GM23338 (cell line): ENCODE data around the gene TRAF2. TPM values are rescaled to one million over a fixed set of nuclear protein-coding genes. Genes with fewer than 3 reads are reported as not detected.

Source experiments
- ATAC-seq: fragments of 200-7000 bp; cut with Tn5 transposase; 3 replicates; pipeline ENCODE4 v1.9.1; 2020
- DNase-seq: peaks from one replicate; pipeline ENCODE4 v3.0.0-alpha.2; 2015; ENCODE audit warnings: low spot score
- H2AFZ ChIP-seq: fragments of 200-600 bp; sonication (generic); 2 replicates; pipeline ENCODE4 v1.8.0; 2016; ENCODE audit warnings: antibody characterized with exemption, mild to moderate bottlenecking, moderate library complexity
- H3F3A ChIP-seq: fragments of 200-600 bp; sonication (generic); replicated peaks from 2 replicates; pipeline ENCODE4 v1.8.0; 2017; ENCODE audit warnings: antibody characterized with exemption, mixed run types, low read depth
- H3K27ac ChIP-seq: fragments of 200-600 bp; sonication (generic); 2 replicates; pipeline ENCODE4 v1.6.1; 2016; ENCODE audit warnings: low read depth
- H3K27me3 ChIP-seq: fragments of 200-600 bp; sonication (generic); 2 replicates; pipeline ENCODE4 v1.8.0; 2016; ENCODE audit warnings: mild to moderate bottlenecking, mixed run types, moderate library complexity; ENCODE audit not compliant: insufficient read depth
- H3K36me3 ChIP-seq: fragments of 200-600 bp; sonication (generic); 2 replicates; pipeline ENCODE4 v1.8.0; 2016; ENCODE audit warnings: mild to moderate bottlenecking; ENCODE audit not compliant: insufficient read depth
- H3K4me1 ChIP-seq: fragments of 200-600 bp; sonication (generic); 2 replicates; pipeline ENCODE4 v1.8.0; 2016; ENCODE audit warnings: mild to moderate bottlenecking, moderate library complexity; ENCODE audit not compliant: insufficient read depth
- H3K4me2 ChIP-seq: fragments of 200-600 bp; sonication (generic); 2 replicates; pipeline ENCODE4 v1.7.1; 2017; ENCODE audit warnings: mixed run types
- H3K4me3 ChIP-seq: fragments of 200-600 bp; sonication (generic); 2 replicates; pipeline ENCODE4 v1.6.1; 2016; ENCODE audit warnings: mixed run types
- H3K79me2 ChIP-seq: fragments of 200-600 bp; sonication (generic); replicated peaks from 2 replicates; pipeline ENCODE4 v1.8.0; 2017; ENCODE audit warnings: mild to moderate bottlenecking; ENCODE audit not compliant: insufficient read depth
- H3K9me2 ChIP-seq: fragments of 200-600 bp; sonication (generic); 2 replicates; pipeline ENCODE4 v1.8.0; 2017; ENCODE audit not compliant: insufficient read depth
- H4K20me1 ChIP-seq: fragments of 200-600 bp; sonication (generic); replicated peaks from 2 replicates; pipeline ENCODE4 v1.8.0; 2017; ENCODE audit warnings: mild to moderate bottlenecking; ENCODE audit not compliant: insufficient read depth
- H3K27ac Mint-ChIP-seq: 2 replicates; pipeline ENCODE4 v1.8.0; 2020; ENCODE audit warnings: inconsistent platforms, mild to moderate bottlenecking, moderate library complexity, mixed read lengths
- H3K27me3 Mint-ChIP-seq: 3 replicates; pipeline ENCODE4 v1.8.0; 2022; ENCODE audit warnings: low read depth, mild to moderate bottlenecking, moderate library complexity, mixed read lengths, inconsistent platforms; ENCODE audit not compliant: insufficient read depth, poor library complexity
- H3K36me3 Mint-ChIP-seq: 3 replicates; pipeline ENCODE4 v1.8.0; 2021; ENCODE audit warnings: low read depth, mild to moderate bottlenecking, inconsistent platforms, moderate library complexity, mixed read lengths
- H3K4me1 Mint-ChIP-seq: 3 replicates; pipeline ENCODE4 v1.8.0; 2020; ENCODE audit warnings: mild to moderate bottlenecking, inconsistent platforms, mixed read lengths
- H3K4me3 Mint-ChIP-seq: 3 replicates; pipeline ENCODE4 v1.8.0; 2021; ENCODE audit warnings: moderate library complexity, mild to moderate bottlenecking, inconsistent platforms, mixed read lengths
- H3K9me3 Mint-ChIP-seq: 3 replicates; pipeline ENCODE4 v1.8.0; 2020; ENCODE audit warnings: moderate library complexity, mild to moderate bottlenecking, inconsistent platforms, mixed read lengths
- CREB1 ChIP-seq: fragments of 250-450 bp; sonication (Bioruptor Pico); IDR thresholded peaks from 2 replicates; pipeline ENCODE4 v1.5.0; 2020; ENCODE audit warnings: low read depth, mild to moderate bottlenecking, moderate library complexity
- CTCF ChIP-seq, 2 experiments: fragments of 200-600 bp in 1 of 2; sonication (generic) in 1 of 2; conservative IDR thresholded peaks; 2 replicates each; pipeline versions ENCODE4 v1.5.1 to v1.6.1; 2016 to 2017; ENCODE audit warnings: antibody characterized with exemption in 2 of 2, low read depth in 2 of 2, mild to moderate bottlenecking in 2 of 2, moderate library complexity in 1 of 2
- ETS1 ChIP-seq: IDR thresholded peaks from 2 replicates; pipeline ENCODE4 v1.6.1; 2016; ENCODE audit warnings: antibody characterized with exemption
- EZH2 ChIP-seq: fragments of 200-600 bp; sonication (generic); IDR thresholded peaks from one replicate; pipeline ENCODE4 v1.8.0; 2017; ENCODE audit warnings: antibody characterized with exemption, mild to moderate bottlenecking, low read depth; ENCODE audit not compliant: unreplicated experiment
- EZH2phosphoT487 ChIP-seq: fragments of 200-600 bp; sonication (generic); IDR thresholded peaks from one replicate; pipeline ENCODE4 v1.8.1; 2018; ENCODE audit warnings: antibody characterized with exemption; ENCODE audit not compliant: unreplicated experiment
- JUNB ChIP-seq: IDR thresholded peaks from one replicate; pipeline ENCODE4 v1.6.1; 2016; ENCODE audit warnings: antibody characterized with exemption; ENCODE audit not compliant: unreplicated experiment
- NANOG ChIP-seq: IDR thresholded peaks from 2 replicates; pipeline ENCODE4 v1.6.1; 2016; ENCODE audit warnings: antibody characterized with exemption, borderline replicate concordance
- POLR2AphosphoS5 ChIP-seq: IDR thresholded peaks from 2 replicates; pipeline ENCODE4 v1.6.1; 2016; ENCODE audit warnings: antibody characterized with exemption, low read depth
- STAT1 ChIP-seq: IDR thresholded peaks from one replicate; pipeline ENCODE4 v1.6.1; 2016; ENCODE audit warnings: antibody characterized with exemption; ENCODE audit not compliant: unreplicated experiment
- ZNF114 ChIP-seq: fragments of 250-450 bp; sonication (Bioruptor Pico); IDR thresholded peaks from 2 replicates; pipeline ENCODE4 v1.5.0; 2020; ENCODE audit warnings: mild to moderate bottlenecking, moderate library complexity
- ZNF331 ChIP-seq: fragments of 250-450 bp; sonication (Bioruptor Pico); IDR thresholded peaks from 2 replicates; pipeline ENCODE4 v1.5.0; 2020; ENCODE audit warnings: low read depth, mild to moderate bottlenecking, moderate library complexity
- polyA plus RNA-seq: library from polyadenylated mRNA; unstranded; fragments of >200 nt; fragmentation: Nextera tagmentation; extraction: Ambion mirVana; gene quantifications from 2 replicates; pipeline ENCODE4 v1.2.1, GENCODE V29; 2016
- total RNA-seq: library from RNA; depleted of rRNA; stranded (reverse); fragments of >200 nt; shearing (Covaris generic); gene quantifications from 2 replicates; pipeline ENCODE4 v1.2.3, GENCODE V29; 2014

TRAF2 gene
- total and polyA plus RNA-seq, 2 experiments from 2014 or later, result 25.4 to 39.9 TPM

GRCh38 chr9:136916330-136917184 lies 30.2 kb downstream of the TRAF2 start:
- Histone ChIP-seq H3K27me3 (no peaks in the 10 kb centered on the region), H3K27ac (no peak overlapping the region), H2AFZ (no peak overlapping the region), H3K79me2 (no peaks in the 10 kb centered on the region; the same call in 1 of the 2 replicates), H3K4me1 (no peaks in the 10 kb centered on the region), H4K20me1 (peaks cover 7% of the 10 kb centered on the region; the same call in 1 of the 2 replicates), H3K4me2 (no peak overlapping the region), H3K4me3 (no peak overlapping the region), H3K9me2 (no peaks in the 10 kb centered on the region), H3K36me3 (peaks cover 5% of the 10 kb centered on the region), H3F3A (no peaks in the 10 kb centered on the region)
- Mint-ChIP-seq H3K27me3 (peaks cover 12% of the 10 kb centered on the region), H3K4me3 (no peak overlapping the region), H3K27ac (no peak overlapping the region), H3K4me1 (no peaks in the 10 kb centered on the region), H3K9me3 (no peaks in the 10 kb centered on the region), H3K36me3 (peaks cover 49% of the 10 kb centered on the region)
- no peak for TF ChIP-seq ZNF114 (CRISPR knock-in tag)
- no peak for TF ChIP-seq CTCF (conservative IDR thresholded peaks at IDR 0.05; ENCODE audit: low read depth in 2 of 2)
- TF ChIP-seq EZH2, result no peak
- TF ChIP-seq STAT1, result no peak
- TF ChIP-seq NANOG, result no peak
- TF ChIP-seq JUNB, result no peak
- TF ChIP-seq ZNF331 (CRISPR knock-in tag), result no peak
- TF ChIP-seq CREB1, result no peak
- no peak for TF ChIP-seq EZH2phosphoT487
- TF ChIP-seq ETS1, result no peak
- no peak for DNase-seq
- no peak for ATAC-seq

- H3K9me3 Mint-ChIP-seq, result no peaks in the 10 kb centered on the region; the same call in 2 of the 3 replicates
- H3K4me3 ChIP-seq, result no peak overlapping the region
- H3K4me2 ChIP-seq, result no peak overlapping the region
- no peak overlapping the region for H3K4me3 Mint-ChIP-seq
- H3K9me2 ChIP-seq, result no peaks in the 10 kb centered on the region
- H3K36me3 ChIP-seq, result peaks cover 5% of the 10 kb centered on the region
- H3K27me3 ChIP-seq, result no peaks in the 10 kb centered on the region
- no peak overlapping the region for H3K27ac Mint-ChIP-seq
- H2AFZ ChIP-seq, result no peak overlapping the region
- peaks cover 12% of the 10 kb centered on the region for H3K27me3 Mint-ChIP-seq
- no peak for DNase-seq
- no peak for ATAC-seq
- H3K4me1 Mint-ChIP-seq, result no peaks in the 10 kb centered on the region
- H3K4me1 ChIP-seq, result no peaks in the 10 kb centered on the region
- peaks cover 7% of the 10 kb centered on the region; the same call in 1 of the 2 replicates for H4K20me1 ChIP-seq
- H3K79me2 ChIP-seq, result no peaks in the 10 kb centered on the region; the same call in 1 of the 2 replicates
- TF ChIP-seq ZNF114 (CRISPR knock-in tag), result no peak
- no peak for TF ChIP-seq POLR2AphosphoS5
- TF ChIP-seq ZNF331 (CRISPR knock-in tag), result no peak
- no peak for TF ChIP-seq EZH2
- no peak for TF ChIP-seq NANOG
- TF ChIP-seq JUNB, result no peak
- TF ChIP-seq EZH2phosphoT487, result no peak
- no peak for TF ChIP-seq STAT1
- no peak for TF ChIP-seq ETS1
- H3F3A ChIP-seq, result no peaks in the 10 kb centered on the region
- H3K36me3 Mint-ChIP-seq, result peaks cover 54% of the 10 kb centered on the region
- H3K27ac ChIP-seq, result no peak overlapping the region
These were observed 31.6 kb downstream of the TRAF2 start for GRCh38 chr9:136917902-136918301.
